ENCODE measurements around the gene PEA15. TPM values are rescaled to one million over a fixed set of nuclear protein-coding genes. Genes with fewer than 3 reads are reported as not detected.

The PEA15 gene
- total RNA-seq, 1 donor from 2014 or later = 44.5 TPM

DNA sequence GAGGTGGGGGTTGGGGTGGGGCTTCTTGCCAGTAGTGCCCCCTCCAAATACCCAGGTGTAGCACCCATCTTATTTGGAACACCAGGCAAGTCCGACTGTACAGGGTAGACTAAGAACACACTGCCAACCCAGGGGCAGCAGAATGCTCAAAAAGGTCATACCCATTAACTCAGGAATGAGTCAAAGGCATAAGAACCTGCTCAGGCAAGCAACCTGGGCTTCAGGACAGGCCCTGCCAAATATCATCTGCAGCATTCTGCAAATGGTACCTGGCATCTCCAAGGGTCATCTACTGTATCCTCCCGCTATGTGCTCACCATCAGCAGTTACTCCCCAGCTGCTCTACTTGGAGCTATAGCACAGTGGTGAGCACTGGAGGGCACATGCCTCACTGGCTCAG is 19.4 kb downstream of the PEA15 start:
- DNase-seq (ENCODE audit: low read depth) = peak; percentile 74
- no peak overlapping the region for H3K4me3 ChIP-seq (ENCODE audit: low read depth, low read length)
- H3K36me3 ChIP-seq (ENCODE audit: control insufficient read depth, insufficient read depth, low read length) = peaks cover 13% of the 10 kb centered on the region
- no peak for FAIRE-seq
- H3K27me3 ChIP-seq (ENCODE audit: control insufficient read depth, insufficient read depth, low read length) = no peaks in the 10 kb centered on the region
- no peak for TF ChIP-seq CTCF (IDR thresholded peaks at IDR 0.05; ENCODE audit: insufficient read depth, low read length, severe bottlenecking)

DNA sequence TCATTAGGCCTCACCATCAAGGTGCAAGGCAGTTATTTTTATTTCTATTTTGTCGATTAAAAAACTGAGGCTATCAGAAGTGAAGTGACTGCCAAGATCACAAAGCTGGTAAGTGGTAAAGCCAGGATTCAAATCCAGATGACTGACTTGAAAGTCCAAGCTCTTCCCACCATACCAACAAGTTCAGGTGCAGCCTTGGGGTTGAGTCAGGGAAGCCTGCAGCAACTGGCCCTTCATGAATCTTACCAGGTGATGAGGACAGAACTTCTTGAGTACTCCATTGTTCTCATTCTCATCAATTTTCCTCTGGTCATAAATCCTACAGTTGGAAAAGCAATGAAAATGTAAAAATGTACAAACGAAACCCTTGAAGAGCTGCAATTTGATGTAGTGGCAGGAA is 20.2 kb downstream of the PEA15 start:
- no peak for FAIRE-seq
- no peaks in the 10 kb centered on the region for H3K27me3 ChIP-seq (ENCODE audit: control insufficient read depth, insufficient read depth, low read length)
- peaks cover 13% of the 10 kb centered on the region for H3K36me3 ChIP-seq (ENCODE audit: control insufficient read depth, insufficient read depth, low read length)
- no peak overlapping the region for H3K4me3 ChIP-seq (ENCODE audit: low read depth, low read length)
- TF ChIP-seq CTCF (IDR thresholded peaks at IDR 0.05; ENCODE audit: insufficient read depth, low read length, severe bottlenecking) = no peak
- peak; percentile 46 for DNase-seq (ENCODE audit: low read depth)

DNA sequence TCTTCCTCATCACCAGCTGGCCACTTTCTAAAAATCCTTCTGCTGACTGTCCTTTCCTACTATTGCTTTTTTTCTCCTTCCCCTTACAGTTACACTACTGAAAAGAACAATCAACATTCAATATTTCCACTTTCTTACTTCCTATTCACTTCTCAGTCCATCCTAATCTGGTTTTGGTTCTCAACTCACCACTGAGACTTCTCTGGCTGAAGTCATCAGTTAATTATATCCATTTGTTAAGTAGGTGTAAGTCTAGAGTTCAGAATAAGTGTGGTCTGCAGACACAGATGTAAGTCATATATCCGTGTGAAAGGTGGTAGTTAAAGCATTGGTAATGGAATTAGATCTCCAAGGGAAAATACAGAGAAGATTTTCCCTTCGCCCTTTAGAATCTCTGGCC is 21.4 kb downstream of the PEA15 start:
- H3K36me3 ChIP-seq (ENCODE audit: control insufficient read depth, insufficient read depth, low read length) = peaks cover 12% of the 10 kb centered on the region
- FAIRE-seq = no peak
- TF ChIP-seq CTCF (IDR thresholded peaks at IDR 0.05; ENCODE audit: insufficient read depth, low read length, severe bottlenecking) = no peak

DNA sequence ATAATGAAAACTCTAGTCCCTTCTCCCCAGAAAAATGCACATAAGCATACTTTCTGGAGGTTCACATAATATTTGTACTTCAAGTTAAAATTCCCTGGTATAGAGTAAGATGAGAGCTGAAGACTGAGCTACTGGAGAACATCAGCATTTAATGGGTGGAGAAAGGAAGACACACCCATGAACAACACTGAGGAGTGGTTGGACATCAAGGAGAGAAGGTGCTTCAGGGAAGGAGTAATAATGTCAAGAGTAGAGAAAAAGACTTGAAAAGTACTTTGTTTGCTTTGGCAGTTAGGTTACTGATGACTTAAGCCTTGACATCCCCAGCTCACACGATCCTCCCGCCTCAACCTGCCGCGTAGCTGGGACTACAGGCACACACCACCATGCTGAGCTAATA is 21.9 kb downstream of the PEA15 start:
- no peak for TF ChIP-seq CTCF (IDR thresholded peaks at IDR 0.05; ENCODE audit: insufficient read depth, low read length, severe bottlenecking)
- Histone ChIP-seq H3K36me3 (ENCODE audit: control insufficient read depth, insufficient read depth, low read length) (peaks cover 14% of the 10 kb centered on the region), H3K4me3 (ENCODE audit: low read depth, low read length) (no peak overlapping the region), H3K27me3 (ENCODE audit: control insufficient read depth, insufficient read depth, low read length) (no peaks in the 10 kb centered on the region)
- FAIRE-seq (no peak), DNase-seq (ENCODE audit: low read depth) (no peak)

More for the DNA sequence above, 21.4 kb downstream of the PEA15 start:
- Histone ChIP-seq H3K4me3 (ENCODE audit: low read depth, low read length) (no peak overlapping the region), H3K27me3 (ENCODE audit: control insufficient read depth, insufficient read depth, low read length) (no peaks in the 10 kb centered on the region)
- DNase-seq (ENCODE audit: low read depth) = no peak

DNA sequence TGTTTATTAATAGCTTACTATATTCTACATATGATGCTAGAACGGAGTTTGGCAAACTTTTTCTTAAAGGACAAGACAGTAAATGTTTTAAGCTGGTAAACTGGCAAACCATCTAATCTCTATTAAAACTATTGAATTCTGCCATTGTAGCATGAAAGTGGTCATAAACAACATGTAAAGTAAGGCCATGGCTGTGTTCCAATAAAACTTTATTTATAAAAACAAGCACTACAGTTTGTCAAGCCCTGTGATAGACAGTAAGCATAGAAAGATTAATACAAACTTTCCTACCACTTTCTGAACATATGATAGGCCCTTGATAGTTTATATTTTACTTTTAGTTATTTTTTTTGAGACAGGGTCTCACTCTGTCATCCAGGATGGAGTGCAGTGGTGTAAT is 22.4 kb downstream of the PEA15 start:
- Histone ChIP-seq H3K36me3 (ENCODE audit: control insufficient read depth, insufficient read depth, low read length) (peaks cover 14% of the 10 kb centered on the region), H3K4me3 (ENCODE audit: low read depth, low read length) (no peak overlapping the region), H3K27me3 (ENCODE audit: control insufficient read depth, insufficient read depth, low read length) (no peaks in the 10 kb centered on the region)
- no peak for FAIRE-seq
- DNase-seq (ENCODE audit: low read depth) = no peak
- TF ChIP-seq CTCF (IDR thresholded peaks at IDR 0.05; ENCODE audit: insufficient read depth, low read length, severe bottlenecking) = no peak

GRCh38 chr1:160228431-160228830 is 23.2 kb downstream of the PEA15 start:
- Histone ChIP-seq H3K36me3 (ENCODE audit: control insufficient read depth, insufficient read depth, low read length) (peaks cover 11% of the 10 kb centered on the region), H3K27me3 (ENCODE audit: control insufficient read depth, insufficient read depth, low read length) (no peaks in the 10 kb centered on the region), H3K4me3 (ENCODE audit: low read depth, low read length) (no peak overlapping the region)
- TF ChIP-seq CTCF (IDR thresholded peaks at IDR 0.05; ENCODE audit: insufficient read depth, low read length, severe bottlenecking) = no peak
- no peak for FAIRE-seq
- DNase-seq (ENCODE audit: low read depth) = no peak

Measured in bronchial epithelial cell (primary cell).